Keratinocyte (primary cell): ENCODE results near the gene PDS5B. TPM values are rescaled to one million over a fixed set of nuclear protein-coding genes. Genes with fewer than 3 reads are reported as not detected.

Experiments used
- DNase-seq: peaks from one replicate; pipeline ENCODE4 v3.0.0-alpha.2; 2011; ENCODE audit warnings: low read depth, missing footprints, low spot score
- FAIRE-seq: peaks from 2 replicates; lab custom pipeline; 2011; peaks lifted over from hg19 to GRCh38; lab: Jason Lieb, UNC
- H2AFZ ChIP-seq: 2 replicates; pipeline ENCODE4 v1.6.0; 2012; ENCODE audit warnings: low read length, control low read depth, inconsistent platforms; ENCODE audit not compliant: control insufficient read depth
- H3K27ac ChIP-seq: 2 replicates; pipeline ENCODE4 v1.5.1; 2011; ENCODE audit warnings: low read length; ENCODE audit not compliant: control insufficient read depth, insufficient read depth
- H3K27me3 ChIP-seq: 3 replicates; pipeline ENCODE4 v1.6.0; 2011; ENCODE audit warnings: low read length; ENCODE audit not compliant: control insufficient read depth, insufficient read depth; ENCODE audit errors: extremely low read depth
- H3K36me3 ChIP-seq, 2 experiments: 2 replicates in 1 of 2; 3 replicates in 1 of 2; pipeline ENCODE4 v1.5.1; 2011; ENCODE audit warnings: low read length in 2 of 2, mild to moderate bottlenecking in 1 of 2; ENCODE audit not compliant: control insufficient read depth in 2 of 2, insufficient read depth in 2 of 2; ENCODE audit errors: extremely low read depth in 1 of 2
- H3K4me1 ChIP-seq: 3 replicates; pipeline ENCODE4 v1.5.1; 2011; ENCODE audit warnings: low read length; ENCODE audit not compliant: control insufficient read depth, insufficient read depth; ENCODE audit errors: extremely low read depth
- H3K4me2 ChIP-seq: 3 replicates; pipeline ENCODE4 v1.6.0; 2011; ENCODE audit warnings: low read depth, low read length; ENCODE audit not compliant: control insufficient read depth, insufficient read depth; ENCODE audit errors: extremely low read depth
- H3K4me3 ChIP-seq, 3 experiments: fragments of 200-600 bp in 1 of 3; sonication (generic) in 1 of 3; 2 replicates in 2 of 3; 3 replicates in 1 of 3; pipeline ENCODE4 v1.5.1; 2011 to 2016; ENCODE audit warnings: low read length in 3 of 3, mild to moderate bottlenecking in 3 of 3, control low read depth in 2 of 3, inconsistent platforms in 1 of 3, low read depth in 1 of 3, mixed read lengths in 1 of 3, mixed run types in 1 of 3, moderate library complexity in 1 of 3; ENCODE audit not compliant: control insufficient read depth in 2 of 3, insufficient read depth in 2 of 3; ENCODE audit errors: extremely low read depth in 1 of 3
- H3K79me2 ChIP-seq: 2 replicates; pipeline ENCODE4 v1.6.0; 2012; ENCODE audit warnings: low read length; ENCODE audit not compliant: control insufficient read depth, insufficient read depth
- H3K9ac ChIP-seq: 3 replicates; pipeline ENCODE4 v1.6.0; 2011; ENCODE audit warnings: low read length; ENCODE audit not compliant: control insufficient read depth, insufficient read depth; ENCODE audit errors: extremely low read depth
- H3K9me1 ChIP-seq: 3 replicates; pipeline ENCODE4 v1.6.0; 2011; ENCODE audit warnings: low read length; ENCODE audit not compliant: control insufficient read depth, insufficient read depth; ENCODE audit errors: extremely low read depth
- H3K9me3 ChIP-seq: 2 replicates; pipeline ENCODE4 v1.5.1; 2012; ENCODE audit warnings: low read depth, low read length; ENCODE audit not compliant: control insufficient read depth
- H4K20me1 ChIP-seq: 3 replicates; pipeline ENCODE4 v1.6.0; 2011; ENCODE audit warnings: low read length; ENCODE audit not compliant: control insufficient read depth, insufficient read depth; ENCODE audit errors: extremely low read depth
- CTCF ChIP-seq, 3 experiments: IDR thresholded peaks in 1 of 3; conservative IDR thresholded peaks in 1 of 3; optimal IDR thresholded peaks in 1 of 3; 2 replicates in 2 of 3; 3 replicates in 1 of 3; pipeline versions ENCODE3 to v1.5.1; 2011; ENCODE audit warnings: low read length in 3 of 3, mild to moderate bottlenecking in 3 of 3, moderate library complexity in 2 of 3, control low read depth in 1 of 3, inconsistent platforms in 1 of 3; ENCODE audit not compliant: insufficient read depth in 2 of 3; ENCODE audit errors: extremely low read depth in 1 of 3
- EZH2 ChIP-seq: IDR thresholded peaks from one replicate; pipeline ENCODE4 v1.6.1; 2012; ENCODE audit warnings: inconsistent platforms, mild to moderate bottlenecking, low read length, moderate library complexity
- dilution Hi-C: fragments of 300-500 bp; cut with MboI; formaldehyde crosslinking; loops from one replicate; pipeline ENCODE4 v1.7.0; 2020; ENCODE audit warnings: low sequenced_read_pairs; ENCODE audit not compliant: extremely low pct_ligation_motif_present
- polyA plus RNA-seq, 5 experiments: library from polyadenylated mRNA; depleted of rRNA in 3 of 5; stranded (reverse) in 3 of 5; stranded (forward) in 1 of 5; unstranded in 1 of 5; fragments of >200 nt; gene quantifications; 1 replicate in 1 of 5; 2 replicates in 3 of 5; 3 replicates in 1 of 5; pipeline versions ENCODE4 v1.2.1 to v1.2.3, GENCODE V29; 2011 to 2012; ENCODE audit warnings: missing spikeins in 2 of 5, low read depth in 1 of 5, low replicate concordance in 1 of 5

The PDS5B gene
- polyA plus RNA-seq, 1 donor (not counting 4 experiments of a cell fraction or from before 2014, with no cell fraction given): 6.9 TPM

DNA sequence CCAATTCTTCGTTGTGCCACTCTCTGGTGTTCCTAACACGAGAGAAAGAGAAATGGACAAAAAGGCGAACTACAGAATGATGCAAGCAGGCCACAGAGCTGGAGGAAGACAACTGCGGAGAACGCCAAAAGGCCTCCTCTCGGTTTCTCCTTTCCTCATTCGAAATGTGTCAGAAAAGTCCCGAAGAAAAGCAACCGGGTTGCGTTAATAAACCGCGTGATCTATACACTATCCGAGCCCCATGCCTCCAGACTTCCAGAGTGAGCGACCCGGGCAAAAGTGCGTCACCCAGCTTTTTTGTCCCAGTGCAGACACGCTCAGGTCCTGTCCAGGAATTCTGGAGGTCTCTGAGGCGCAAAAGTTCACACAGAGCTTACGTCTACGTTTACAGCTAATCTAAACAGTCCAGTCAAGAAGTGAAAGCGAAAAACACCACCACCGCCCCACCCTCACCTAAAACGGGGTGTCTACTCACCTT, 48.1 kb upstream of the PDS5B start:
- H3K4me2 ChIP-seq: peak overlapping the region; percentile 98
- H3K36me3 ChIP-seq: peaks cover 4 to 7% of the 10 kb centered on the region in 2 experiments
- peak overlapping the region; percentile 100 for H3K27ac ChIP-seq
- TF ChIP-seq EZH2 (no peak), CTCF (optimal IDR thresholded peaks at IDR 0.05 in 1 of 3, IDR thresholded peaks at IDR 0.05 in 1 of 3, conservative IDR thresholded peaks at IDR 0.05 in 1 of 3; ENCODE audit: extremely low read depth in 1 of 3, insufficient read depth in 2 of 3, low read length in 3 of 3) (no peak)
- H3K79me2 ChIP-seq: peaks cover 50% of the 10 kb centered on the region
- DNase-seq: no peak
- H3K9me1 ChIP-seq: no peaks in the 10 kb centered on the region
- dilution Hi-C loops: no loop called here
- H2AFZ ChIP-seq: peak overlapping the region; percentile 100
- peak overlapping the region; percentile 66 to 100 (median 100) for H3K4me3 ChIP-seq
- H4K20me1 ChIP-seq: peaks cover 4% of the 10 kb centered on the region
- H3K9me3 ChIP-seq: no peaks in the 10 kb centered on the region
- FAIRE-seq: no peak
- H3K27me3 ChIP-seq: no peaks in the 10 kb centered on the region
- peak overlapping the region; percentile 100 for H3K9ac ChIP-seq
- H3K4me1 ChIP-seq: peaks cover 11% of the 10 kb centered on the region

- Histone ChIP-seq H2AFZ (peak within 1 kb of the TSS; percentile 100), H3K27ac (peak within 1 kb of the TSS; percentile 100), H3K9me3 (no peaks in the 10 kb centered on the region), H3K4me3 (peak within 1 kb of the TSS; percentile 66 to 100 (median 100)), H4K20me1 (no peaks in the 10 kb centered on the region), H3K9ac (peak within 1 kb of the TSS; percentile 100), H3K4me2 (peak within 1 kb of the TSS; percentile 98), H3K4me1 (peaks cover 11% of the 10 kb centered on the region), H3K36me3 (peaks cover under 1 to 7% of the 10 kb centered on the region in 2 experiments), H3K79me2 (peaks cover 45% of the 10 kb centered on the region), H3K9me1 (no peaks in the 10 kb centered on the region), H3K27me3 (no peaks in the 10 kb centered on the region)
- dilution Hi-C loops: no loop called here
- TF ChIP-seq CTCF (optimal IDR thresholded peaks at IDR 0.05 in 1 of 3, IDR thresholded peaks at IDR 0.05 in 1 of 3, conservative IDR thresholded peaks at IDR 0.05 in 1 of 3; ENCODE audit: extremely low read depth in 1 of 3, insufficient read depth in 2 of 3, low read length in 3 of 3) (peak in 1 of 3 experiments; percentile 11), EZH2 (no peak)
- FAIRE-seq (peak; percentile 93), DNase-seq (peak; percentile 57)
Observed at GRCh38 chr13:32538621-32539246, 47.5 kb upstream of the PDS5B start, which contains the start of gene N4BP2L2. Gene N4BP2L2 (minus strand): TSS chr13:32538795. CDS start chr13:32537027, 1,768 bp downstream.
